HEK293 (cell line): ENCODE data around the gene KBTBD13.
A peak's percentile ranks its signal among the peaks of the same experiment; 100 is the strongest.

ENCODE experiments used
- CTCF ChIA-PET: fragments of 350-600 bp; formaldehyde crosslinking; extraction: SDS; loops from one replicate; lab custom pipeline; 2021; ENCODE audit warnings: antibody characterized with exemption; lab: Yijun Ruan, JAX
- POLR2A ChIA-PET: fragments of 300-600 bp; formaldehyde crosslinking; extraction: SDS; loops from one replicate; lab custom pipeline; 2020; ENCODE audit warnings: antibody characterized with exemption, inconsistent platforms; lab: Yijun Ruan, JAX
- H3K27ac ChIP-seq: fragments of 200-500 bp; sonication (Bioruptor generic); 2 replicates; pipeline ENCODE4 v1.5.1; 2014; ENCODE audit warnings: low read depth, low read length, control low read depth, inconsistent platforms; ENCODE audit errors: extremely low read depth
- H3K36me3 ChIP-seq, 2 experiments: fragments of 200-500 bp in 1 of 2; sonication (Bioruptor generic) in 1 of 2; 1 replicate in 1 of 2; 2 replicates in 1 of 2; pipeline ENCODE4 v1.5.1; 2014 to 2017; ENCODE audit warnings: inconsistent platforms in 2 of 2, low read length in 2 of 2; ENCODE audit not compliant: control insufficient read depth in 2 of 2, insufficient read depth in 1 of 2
- H3K4me1 ChIP-seq: fragments of 200-500 bp; sonication (Bioruptor generic); 2 replicates; pipeline ENCODE4 v1.5.1; 2014; ENCODE audit warnings: mild to moderate bottlenecking, low read length, inconsistent platforms; ENCODE audit not compliant: control insufficient read depth, insufficient read depth
- H3K4me3 ChIP-seq: 2 replicates; pipeline ENCODE4 v1.5.1; 2011; ENCODE audit warnings: low read depth, mild to moderate bottlenecking, control low read depth, low read length, moderate library complexity
- H3K9me3 ChIP-seq: fragments of 200-500 bp; sonication (Bioruptor generic); 2 replicates; pipeline ENCODE4 v1.5.1; 2014; ENCODE audit warnings: low read depth, low read length, inconsistent platforms; ENCODE audit not compliant: control insufficient read depth, insufficient read depth
- GLIS2 ChIP-seq: fragments of 450-650 bp; formaldehyde crosslinking; IDR thresholded peaks from 2 replicates; pipeline ENCODE4 v1.5.1; 2016; ENCODE audit warnings: missing biosample characterization, missing genetic modification characterization
- KLF1 ChIP-seq: fragments of 450-650 bp; formaldehyde crosslinking; IDR thresholded peaks from 2 replicates; pipeline ENCODE4 v1.5.1; 2016; ENCODE audit warnings: missing biosample characterization, missing genetic modification characterization
- KLF10 ChIP-seq: fragments of 450-650 bp; IDR thresholded peaks from 2 replicates; pipeline ENCODE4 v1.5.1; 2018; ENCODE audit warnings: missing biosample characterization, mild to moderate bottlenecking, missing genetic modification characterization
- OVOL3 ChIP-seq: fragments of 450-650 bp; formaldehyde crosslinking; IDR thresholded peaks from 2 replicates; pipeline ENCODE4 v1.5.1; 2016; ENCODE audit warnings: missing biosample characterization, missing genetic modification characterization
- SP3 ChIP-seq: fragments of 450-650 bp; formaldehyde crosslinking; IDR thresholded peaks from 2 replicates; pipeline ENCODE4 v1.5.1; 2016; ENCODE audit warnings: missing biosample characterization, missing genetic modification characterization
- ZBTB48 ChIP-seq: fragments of 450-650 bp; formaldehyde crosslinking; IDR thresholded peaks from 2 replicates; pipeline ENCODE4 v1.5.1; 2016; ENCODE audit warnings: missing biosample characterization, missing genetic modification characterization
- ZBTB8A ChIP-seq: fragments of 450-650 bp; formaldehyde crosslinking; IDR thresholded peaks from 2 replicates; pipeline ENCODE4 v1.5.1; 2016; ENCODE audit warnings: missing biosample characterization, missing genetic modification characterization
- ZNF10 ChIP-seq: fragments of 450-650 bp; formaldehyde crosslinking; IDR thresholded peaks from 2 replicates; pipeline ENCODE4 v1.5.1; 2017; ENCODE audit warnings: missing biosample characterization, missing genetic modification characterization
- ZNF138 ChIP-seq: fragments of 450-650 bp; formaldehyde crosslinking; IDR thresholded peaks from 2 replicates; pipeline ENCODE4 v1.5.1; 2016; ENCODE audit warnings: missing biosample characterization, missing genetic modification characterization, borderline replicate concordance
- ZNF16 ChIP-seq: fragments of 450-650 bp; formaldehyde crosslinking; IDR thresholded peaks from 2 replicates; pipeline ENCODE4 v1.5.1; 2016; ENCODE audit warnings: low read depth, missing biosample characterization, missing genetic modification characterization
- ZNF175 ChIP-seq: fragments of 450-650 bp; formaldehyde crosslinking; IDR thresholded peaks from 2 replicates; pipeline ENCODE4 v1.5.1; 2016; ENCODE audit warnings: missing biosample characterization, missing genetic modification characterization
- ZNF214 ChIP-seq: fragments of 450-650 bp; formaldehyde crosslinking; IDR thresholded peaks from 2 replicates; pipeline ENCODE4 v1.5.1; 2017; ENCODE audit warnings: missing biosample characterization, mild to moderate bottlenecking, missing genetic modification characterization, borderline replicate concordance
- ZNF221 ChIP-seq: fragments of 450-650 bp; formaldehyde crosslinking; IDR thresholded peaks from 2 replicates; pipeline ENCODE4 v1.5.1; 2017; ENCODE audit warnings: missing biosample characterization, missing genetic modification characterization, borderline replicate concordance
- ZNF24 ChIP-seq: fragments of 450-650 bp; formaldehyde crosslinking; IDR thresholded peaks from 2 replicates; pipeline ENCODE4 v1.5.1; 2016; ENCODE audit warnings: missing biosample characterization, missing genetic modification characterization
- ZNF473 ChIP-seq: fragments of 450-650 bp; formaldehyde crosslinking; IDR thresholded peaks from 2 replicates; pipeline ENCODE4 v1.5.1; 2017; ENCODE audit warnings: missing biosample characterization, missing genetic modification characterization
- ZNF48 ChIP-seq: fragments of 450-650 bp; formaldehyde crosslinking; IDR thresholded peaks from 2 replicates; pipeline ENCODE4 v1.5.1; 2016; ENCODE audit warnings: missing biosample characterization, missing genetic modification characterization
- ZNF510 ChIP-seq: fragments of 450-650 bp; formaldehyde crosslinking; IDR thresholded peaks from 2 replicates; pipeline ENCODE4 v1.5.1; 2018; ENCODE audit warnings: mild to moderate bottlenecking, missing genetic modification characterization, missing biosample characterization; ENCODE audit not compliant: insufficient replicate concordance
- ZNF544 ChIP-seq: fragments of 450-650 bp; formaldehyde crosslinking; IDR thresholded peaks from 2 replicates; pipeline ENCODE4 v1.5.0; 2017; ENCODE audit warnings: missing biosample characterization, missing genetic modification characterization
- ZNF558 ChIP-seq: fragments of 450-650 bp; formaldehyde crosslinking; IDR thresholded peaks from 2 replicates; pipeline ENCODE4 v1.5.1; 2016; ENCODE audit warnings: missing biosample characterization, missing genetic modification characterization
- ZNF629 ChIP-seq: fragments of 450-650 bp; formaldehyde crosslinking; IDR thresholded peaks from 2 replicates; pipeline ENCODE4 v1.5.1; 2017; ENCODE audit warnings: missing biosample characterization, missing genetic modification characterization
- ZNF654 ChIP-seq: fragments of 450-650 bp; formaldehyde crosslinking; IDR thresholded peaks from 2 replicates; pipeline ENCODE4 v1.5.1; 2016; ENCODE audit warnings: low read depth, missing biosample characterization, missing genetic modification characterization
- ZNF76 ChIP-seq: fragments of 450-650 bp; formaldehyde crosslinking; IDR thresholded peaks from 2 replicates; pipeline ENCODE4; 2016; ENCODE audit warnings: low read depth, missing biosample characterization, missing genetic modification characterization, borderline replicate concordance
- ZNF791 ChIP-seq: fragments of 450-650 bp; formaldehyde crosslinking; IDR thresholded peaks from 2 replicates; pipeline ENCODE4 v1.5.1; 2016; ENCODE audit warnings: missing biosample characterization, missing genetic modification characterization
- ZNF837 ChIP-seq: fragments of 450-650 bp; formaldehyde crosslinking; IDR thresholded peaks from 2 replicates; pipeline ENCODE4 v1.5.1; 2016; ENCODE audit warnings: missing biosample characterization, missing genetic modification characterization
- ZSCAN30 ChIP-seq: fragments of 450-650 bp; IDR thresholded peaks from 2 replicates; pipeline ENCODE4 v1.5.1; 2018; ENCODE audit warnings: missing biosample characterization, mild to moderate bottlenecking, missing genetic modification characterization, moderate library complexity
- TF ChIP-seq, protein P1 (sequence below): fragments of 450-650 bp; formaldehyde crosslinking; IDR thresholded peaks from 2 replicates; pipeline ENCODE4 v1.5.1; 2016; ENCODE audit warnings: missing biosample characterization, missing genetic modification characterization
- TF ChIP-seq, protein P2 (sequence below): fragments of 450-650 bp; formaldehyde crosslinking; conservative IDR thresholded peaks from 2 replicates; pipeline ENCODE4 v1.5.1; 2016; ENCODE audit warnings: low read depth, missing biosample characterization, missing genetic modification characterization
- TF ChIP-seq, protein P3 (sequence below): fragments of 450-650 bp; formaldehyde crosslinking; IDR thresholded peaks from 2 replicates; pipeline ENCODE4 v1.5.1; 2016; ENCODE audit warnings: missing biosample characterization, missing genetic modification characterization
- TF ChIP-seq, protein P4 (sequence below): fragments of 450-650 bp; formaldehyde crosslinking; IDR thresholded peaks from 2 replicates; pipeline ENCODE4 v1.5.1; 2016; ENCODE audit warnings: missing biosample characterization, missing genetic modification characterization
- TF ChIP-seq, protein P5 (sequence below): fragments of 450-650 bp; formaldehyde crosslinking; IDR thresholded peaks from 2 replicates; pipeline ENCODE4 v1.5.1; 2017; ENCODE audit warnings: missing biosample characterization, missing genetic modification characterization

Gene KBTBD13

DNA sequence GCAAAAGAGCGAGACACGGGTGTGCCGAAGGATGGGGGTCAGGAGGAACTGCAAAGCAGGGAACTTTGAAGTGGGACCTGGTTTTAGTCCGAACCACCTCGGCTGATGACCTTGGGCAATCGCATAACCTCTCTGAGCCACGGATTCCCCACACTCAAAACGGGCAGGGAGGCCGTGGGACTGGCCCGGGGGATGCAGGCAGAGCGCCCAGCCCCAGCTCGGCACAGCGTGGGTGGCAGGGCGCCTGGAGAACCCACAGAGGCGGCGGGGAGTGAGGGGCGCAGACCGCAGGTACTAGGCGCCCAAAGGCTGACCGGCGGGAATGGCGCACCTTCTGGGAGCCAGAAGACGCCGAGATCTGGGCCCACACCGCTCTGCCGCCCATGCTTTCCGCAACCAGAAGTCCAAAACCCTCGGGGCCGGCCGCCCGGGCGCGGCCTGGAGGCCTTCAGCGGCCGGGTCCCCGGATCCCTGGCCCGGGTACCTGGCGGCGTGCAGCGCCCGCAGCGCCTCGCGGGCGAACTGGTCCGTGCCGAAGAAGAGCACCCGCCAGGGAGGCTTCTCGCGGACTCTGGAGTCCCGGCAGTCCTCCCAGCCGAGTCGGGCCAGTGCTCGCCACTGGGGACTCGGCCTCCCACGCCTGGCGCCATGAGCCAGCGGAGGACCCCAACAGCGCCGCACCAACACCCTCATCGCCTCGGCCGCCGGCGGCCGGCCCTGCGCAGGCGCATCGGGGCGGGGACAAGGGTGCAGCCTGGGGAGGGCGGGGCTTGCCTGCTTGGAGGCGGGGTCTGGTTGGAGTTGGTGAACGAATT lies 47.4 kb upstream of the KBTBD13 start, which contains the start of gene MTFMT:
TSS of gene MTFMT (minus strand) at position 719 of the 815 bp plus-strand sequence. CDS start at position 693, 26 bp downstream.
- Histone ChIP-seq H3K9me3 (no peaks in the 10 kb centered on the region), H3K27ac (peak within 1 kb of the TSS; percentile 62; the same call in 1 of the 2 replicates), H3K4me3 (peak within 1 kb of the TSS; percentile 91), H3K36me3 (peaks cover 12 to 22% of the 10 kb centered on the region in 2 experiments; a peak in 2 of 3 replicates), H3K4me1 (no peaks in the 10 kb centered on the region)
- ChIA-PET POLR2A (interaction anchor here (0.6 kb wide), 1 partner anchor 188 kb away, joined by 3 read pairs; no protein-coding TSS in a partner anchor), CTCF (interaction anchor here (0.6 kb wide), 1 partner anchor 642 kb away, joined by 4 read pairs; the partner anchor contains the start of gene TRIP4)
- no peak for TF ChIP-seq ZNF544 (tag by site-specific recombination)
- no peak for TF ChIP-seq ZNF473
- TF ChIP-seq ZNF10 (tag by site-specific recombination): no peak
- TF ChIP-seq, protein P1, sequence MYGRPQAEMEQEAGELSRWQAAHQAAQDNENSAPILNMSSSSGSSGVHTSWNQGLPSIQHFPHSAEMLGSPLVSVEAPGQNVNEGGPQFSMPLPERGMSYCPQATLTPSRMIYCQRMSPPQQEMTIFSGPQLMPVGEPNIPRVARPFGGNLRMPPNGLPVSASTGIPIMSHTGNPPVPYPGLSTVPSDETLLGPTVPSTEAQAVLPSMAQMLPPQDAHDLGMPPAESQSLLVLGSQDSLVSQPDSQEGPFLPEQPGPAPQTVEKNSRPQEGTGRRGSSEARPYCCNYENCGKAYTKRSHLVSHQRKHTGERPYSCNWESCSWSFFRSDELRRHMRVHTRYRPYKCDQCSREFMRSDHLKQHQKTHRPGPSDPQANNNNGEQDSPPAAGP: no peak
- no peak for TF ChIP-seq ZNF791 (tag by site-specific recombination)
- no peak for TF ChIP-seq ZNF221 (tag by site-specific recombination)
- TF ChIP-seq GLIS2: peak; percentile 87
- TF ChIP-seq ZBTB8A (tag by site-specific recombination): peak; percentile 67
- peak; percentile 77; the same call in 1 of the 2 replicates for TF ChIP-seq ZSCAN30 (tag by site-specific recombination)
- no peak for TF ChIP-seq ZNF48
- TF ChIP-seq, protein P2, sequence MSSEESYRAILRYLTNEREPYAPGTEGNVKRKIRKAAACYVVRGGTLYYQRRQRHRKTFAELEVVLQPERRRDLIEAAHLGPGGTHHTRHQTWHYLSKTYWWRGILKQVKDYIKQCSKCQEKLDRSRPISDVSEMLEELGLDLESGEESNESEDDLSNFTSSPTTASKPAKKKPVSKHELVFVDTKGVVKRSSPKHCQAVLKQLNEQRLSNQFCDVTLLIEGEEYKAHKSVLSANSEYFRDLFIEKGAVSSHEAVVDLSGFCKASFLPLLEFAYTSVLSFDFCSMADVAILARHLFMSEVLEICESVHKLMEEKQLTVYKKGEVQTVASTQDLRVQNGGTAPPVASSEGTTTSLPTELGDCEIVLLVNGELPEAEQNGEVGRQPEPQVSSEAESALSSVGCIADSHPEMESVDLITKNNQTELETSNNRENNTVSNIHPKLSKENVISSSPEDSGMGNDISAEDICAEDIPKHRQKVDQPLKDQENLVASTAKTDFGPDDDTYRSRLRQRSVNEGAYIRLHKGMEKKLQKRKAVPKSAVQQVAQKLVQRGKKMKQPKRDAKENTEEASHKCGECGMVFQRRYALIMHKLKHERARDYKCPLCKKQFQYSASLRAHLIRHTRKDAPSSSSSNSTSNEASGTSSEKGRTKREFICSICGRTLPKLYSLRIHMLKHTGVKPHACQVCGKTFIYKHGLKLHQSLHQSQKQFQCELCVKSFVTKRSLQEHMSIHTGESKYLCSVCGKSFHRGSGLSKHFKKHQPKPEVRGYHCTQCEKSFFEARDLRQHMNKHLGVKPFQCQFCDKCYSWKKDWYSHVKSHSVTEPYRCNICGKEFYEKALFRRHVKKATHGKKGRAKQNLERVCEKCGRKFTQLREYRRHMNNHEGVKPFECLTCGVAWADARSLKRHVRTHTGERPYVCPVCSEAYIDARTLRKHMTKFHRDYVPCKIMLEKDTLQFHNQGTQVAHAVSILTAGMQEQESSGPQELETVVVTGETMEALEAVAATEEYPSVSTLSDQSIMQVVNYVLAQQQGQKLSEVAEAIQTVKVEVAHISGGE (tag by site-specific recombination): peak; percentile 34; the same call in 1 of the 2 replicates
- peak; percentile 46; the same call in 1 of the 2 replicates for TF ChIP-seq SP3 (tag by site-specific recombination)
- no peak for TF ChIP-seq ZNF510 (tag by site-specific recombination)
- no peak for TF ChIP-seq ZNF837 (tag by site-specific recombination)
- TF ChIP-seq, protein P3, sequence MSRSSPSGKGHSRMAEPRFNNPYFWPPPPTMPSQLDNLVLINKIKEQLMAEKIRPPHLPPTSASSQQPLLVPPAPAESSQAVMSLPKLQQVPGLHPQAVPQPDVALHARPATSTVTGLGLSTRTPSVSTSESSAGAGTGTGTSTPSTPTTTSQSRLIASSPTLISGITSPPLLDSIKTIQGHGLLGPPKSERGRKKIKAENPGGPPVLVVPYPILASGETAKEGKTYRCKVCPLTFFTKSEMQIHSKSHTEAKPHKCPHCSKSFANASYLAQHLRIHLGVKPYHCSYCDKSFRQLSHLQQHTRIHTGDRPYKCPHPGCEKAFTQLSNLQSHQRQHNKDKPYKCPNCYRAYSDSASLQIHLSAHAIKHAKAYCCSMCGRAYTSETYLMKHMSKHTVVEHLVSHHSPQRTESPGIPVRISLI: no peak
- no peak for TF ChIP-seq ZNF654
- no peak for TF ChIP-seq ZNF175 (tag by site-specific recombination)
- no peak for TF ChIP-seq ZNF629 (tag by site-specific recombination)
- no peak for TF ChIP-seq ZNF214 (tag by site-specific recombination)
- no peak for TF ChIP-seq ZNF558 (tag by site-specific recombination)
- TF ChIP-seq, protein P4, sequence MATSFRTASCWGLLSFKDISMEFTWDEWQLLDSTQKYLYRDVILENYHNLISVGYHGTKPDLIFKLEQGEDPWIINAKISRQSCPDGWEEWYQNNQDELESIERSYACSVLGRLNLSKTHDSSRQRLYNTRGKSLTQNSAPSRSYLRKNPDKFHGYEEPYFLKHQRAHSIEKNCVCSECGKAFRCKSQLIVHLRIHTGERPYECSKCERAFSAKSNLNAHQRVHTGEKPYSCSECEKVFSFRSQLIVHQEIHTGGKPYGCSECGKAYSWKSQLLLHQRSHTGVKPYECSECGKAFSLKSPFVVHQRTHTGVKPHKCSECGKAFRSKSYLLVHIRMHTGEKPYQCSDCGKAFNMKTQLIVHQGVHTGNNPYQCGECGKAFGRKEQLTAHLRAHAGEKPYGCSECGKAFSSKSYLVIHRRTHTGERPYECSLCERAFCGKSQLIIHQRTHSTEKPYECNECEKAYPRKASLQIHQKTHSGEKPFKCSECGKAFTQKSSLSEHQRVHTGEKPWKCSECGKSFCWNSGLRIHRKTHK (tag by site-specific recombination): no peak
- no peak for TF ChIP-seq KLF1 (tag by site-specific recombination)
- 0 out of 2 replicates have a peak, but pooled peaks have one; percentile 17 for TF ChIP-seq KLF10 (tag by site-specific recombination)
- peak; percentile 56; the same call in 1 of the 2 replicates for TF ChIP-seq ZBTB48 (tag by site-specific recombination)
- TF ChIP-seq ZNF138 (tag by site-specific recombination): no peak
- TF ChIP-seq ZNF16: no peak
- TF ChIP-seq OVOL3: no peak
- TF ChIP-seq ZNF76 (tag by site-specific recombination): no peak
- no peak for TF ChIP-seq ZNF24 (tag by site-specific recombination)
- TF ChIP-seq, protein P5, sequence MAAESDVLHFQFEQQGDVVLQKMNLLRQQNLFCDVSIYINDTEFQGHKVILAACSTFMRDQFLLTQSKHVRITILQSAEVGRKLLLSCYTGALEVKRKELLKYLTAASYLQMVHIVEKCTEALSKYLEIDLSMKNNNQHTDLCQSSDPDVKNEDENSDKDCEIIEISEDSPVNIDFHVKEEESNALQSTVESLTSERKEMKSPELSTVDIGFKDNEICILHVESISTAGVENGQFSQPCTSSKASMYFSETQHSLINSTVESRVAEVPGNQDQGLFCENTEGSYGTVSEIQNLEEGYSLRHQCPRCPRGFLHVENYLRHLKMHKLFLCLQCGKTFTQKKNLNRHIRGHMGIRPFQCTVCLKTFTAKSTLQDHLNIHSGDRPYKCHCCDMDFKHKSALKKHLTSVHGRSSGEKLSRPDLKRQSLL (tag by site-specific recombination): no peak
